Cardiac muscle cell (in vitro differentiated cells and primary cell): ENCODE results near the gene RPS26. TPM values are rescaled to one million over a fixed set of nuclear protein-coding genes. Genes with fewer than 3 reads are reported as not detected.
A peak's percentile ranks its signal among the peaks of the same experiment; 100 is the strongest.

Experiments
- DNase-seq, 2 donors: peaks; one replicate each; pipeline versions ENCODE4 v3.0.0 to v3.0.0-alpha.2; 2010 to 2017; ENCODE audit warnings: low read depth in 1 of 2, low spot score in 1 of 2
- H3K27ac ChIP-seq: fragments of 200-600 bp; sonication (generic); 2 replicates; pipeline ENCODE4 v1.5.1; 2016
- H3K27me3 ChIP-seq: fragments of 200-600 bp; sonication (generic); 2 replicates; pipeline ENCODE4 v1.6.0; 2016; ENCODE audit warnings: control low read depth
- H3K36me3 ChIP-seq: fragments of 200-600 bp; sonication (generic); 2 replicates; pipeline ENCODE4 v1.5.1; 2016; ENCODE audit warnings: control low read depth
- H3K4me1 ChIP-seq: fragments of 200-600 bp; sonication (generic); 2 replicates; pipeline ENCODE4 v1.8.1; 2017; ENCODE audit warnings: low read depth, mild to moderate bottlenecking, mixed run types
- H3K4me3 ChIP-seq: fragments of 200-600 bp; sonication (generic); 2 replicates; pipeline ENCODE4 v1.5.1; 2016; ENCODE audit warnings: mild to moderate bottlenecking
- H3K9me3 ChIP-seq: fragments of 200-600 bp; sonication (generic); 2 replicates; pipeline ENCODE4 v1.5.1; 2017; ENCODE audit warnings: low read depth, mild to moderate bottlenecking, control low read depth
- CTCF ChIP-seq: IDR thresholded peaks from 2 replicates; pipeline ENCODE4 v1.5.1; 2012; ENCODE audit warnings: low read depth, mild to moderate bottlenecking, low read length
- polyA plus RNA-seq: library from polyadenylated mRNA; unstranded; fragments of >200 nt; fragmentation: Nextera tagmentation; extraction: Ambion mirVana; gene quantifications from 2 replicates; pipeline ENCODE4 v1.2.1, GENCODE V29; 2016
- total RNA-seq: library from RNA; depleted of rRNA; stranded (reverse); fragments of >200 nt; gene quantifications from 2 replicates; pipeline ENCODE4 v1.2.3, GENCODE V29; 2016

Gene RPS26
- total and polyA plus RNA-seq, 2 experiments from 2014 or later, result 252 to 535 TPM

DNA sequence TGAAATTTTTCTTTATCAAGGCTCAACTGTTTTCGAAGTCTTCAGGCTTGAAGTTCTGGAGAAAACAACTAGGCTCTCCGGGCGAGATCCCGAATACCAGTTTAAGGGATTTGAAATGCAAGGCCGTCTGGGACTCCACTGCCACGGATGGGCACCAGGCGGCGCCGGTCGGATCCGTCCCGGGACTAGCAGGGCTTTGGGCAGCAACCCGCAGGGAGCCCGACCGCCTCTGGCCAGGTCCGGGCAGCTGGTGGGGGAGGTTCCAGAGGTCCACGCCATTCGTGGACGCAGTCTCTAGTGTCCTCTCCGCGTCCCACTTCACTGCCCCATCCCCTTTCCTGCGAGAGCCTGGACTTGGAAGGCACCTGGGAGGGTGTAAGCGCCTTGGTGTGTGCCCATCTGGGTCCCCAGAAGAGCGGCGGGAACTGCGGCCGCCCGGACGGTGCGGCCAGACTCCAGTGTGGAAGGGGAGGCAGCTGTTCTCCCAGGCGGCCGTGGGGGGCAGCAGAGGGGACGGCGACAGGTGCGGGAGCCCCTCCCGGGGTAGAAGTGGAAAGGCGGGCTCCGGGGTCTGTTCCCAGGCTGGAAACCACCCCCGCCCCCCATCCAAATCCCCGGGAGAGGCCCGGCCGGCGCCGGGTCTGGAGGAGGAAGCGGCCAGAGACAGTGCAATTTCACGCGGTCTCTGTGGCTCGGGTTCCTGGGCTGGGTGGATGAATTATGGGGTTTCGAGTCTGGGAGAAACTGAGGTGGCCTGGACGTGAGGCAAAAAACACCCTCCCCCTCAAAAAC, 37.4 kb downstream of the RPS26 start:
- H3K9me3 ChIP-seq, result no peaks in the 10 kb centered on the region
- no peaks in the 10 kb centered on the region for H3K27me3 ChIP-seq
- no peaks in the 10 kb centered on the region for H3K36me3 ChIP-seq
- peak overlapping the region; percentile 43 for H3K4me3 ChIP-seq
- no peak overlapping the region for H3K27ac ChIP-seq
- peak; percentile 86 to 88 for DNase-seq
- H3K4me1 ChIP-seq, result peaks cover 22% of the 10 kb centered on the region
- TF ChIP-seq CTCF, result peak; percentile 74

DNA sequence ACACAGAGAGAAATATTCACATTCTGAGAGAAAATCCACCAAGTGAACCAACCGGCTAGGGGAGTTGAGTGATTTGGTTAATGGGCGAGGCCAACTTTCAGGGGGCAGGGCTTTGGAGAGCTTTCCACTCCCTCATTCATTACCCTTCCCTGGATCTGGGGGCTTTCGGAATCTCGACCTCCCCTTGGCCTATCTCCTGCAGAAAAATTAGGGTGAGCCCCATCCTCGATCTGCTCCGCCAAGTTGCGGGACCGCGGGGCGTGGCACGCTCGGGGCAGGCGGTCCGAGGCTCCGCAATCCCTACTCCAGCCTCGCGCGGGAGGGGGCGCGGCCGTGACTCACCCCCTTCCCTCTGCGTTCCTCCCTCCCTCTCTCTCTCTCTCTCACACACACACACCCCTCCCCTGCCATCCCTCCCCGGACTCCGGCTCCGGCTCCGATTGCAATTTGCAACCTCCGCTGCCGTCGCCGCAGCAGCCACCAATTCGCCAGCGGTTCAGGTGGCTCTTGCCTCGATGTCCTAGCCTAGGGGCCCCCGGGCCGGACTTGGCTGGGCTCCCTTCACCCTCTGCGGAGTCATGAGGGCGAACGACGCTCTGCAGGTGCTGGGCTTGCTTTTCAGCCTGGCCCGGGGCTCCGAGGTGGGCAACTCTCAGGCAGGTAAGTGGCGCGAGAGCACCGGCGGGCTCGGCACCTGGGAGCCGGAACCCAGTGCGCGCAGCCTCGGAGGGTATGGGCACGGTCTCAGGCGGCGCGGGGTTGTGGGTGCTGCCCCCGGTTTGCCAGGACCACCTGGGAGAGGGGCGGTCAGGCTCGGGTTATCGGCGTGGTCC, 38.2 kb downstream of the RPS26 start, which contains the start of gene ERBB3:
ERBB3 (plus strand) TSS at position 443 of the 833 bp plus-strand sequence; CDS start at position 579, 136 bp downstream.
- peak within 1 kb of the TSS; percentile 63 for H3K27ac ChIP-seq
- no peaks in the 10 kb centered on the region for H3K36me3 ChIP-seq
- peak within 1 kb of the TSS; percentile 43 for H3K4me3 ChIP-seq
- peak; percentile 81 to 82 for DNase-seq
- no peaks in the 10 kb centered on the region for H3K27me3 ChIP-seq
- H3K9me3 ChIP-seq, result no peaks in the 10 kb centered on the region
- no peak for TF ChIP-seq CTCF
- H3K4me1 ChIP-seq, result peaks cover 22% of the 10 kb centered on the region

GRCh38 chr12:56080556-56081138, 38.9 kb downstream of the RPS26 start:
- Histone ChIP-seq H3K4me3 (peak overlapping the region; percentile 43), H3K36me3 (no peaks in the 10 kb centered on the region), H3K4me1 (peaks cover 22% of the 10 kb centered on the region), H3K27ac (peak overlapping the region; percentile 63), H3K27me3 (no peaks in the 10 kb centered on the region), H3K9me3 (no peaks in the 10 kb centered on the region)
- DNase-seq, result peak in 1 of 2 donors; percentile 22
- no peak for TF ChIP-seq CTCF

DNA sequence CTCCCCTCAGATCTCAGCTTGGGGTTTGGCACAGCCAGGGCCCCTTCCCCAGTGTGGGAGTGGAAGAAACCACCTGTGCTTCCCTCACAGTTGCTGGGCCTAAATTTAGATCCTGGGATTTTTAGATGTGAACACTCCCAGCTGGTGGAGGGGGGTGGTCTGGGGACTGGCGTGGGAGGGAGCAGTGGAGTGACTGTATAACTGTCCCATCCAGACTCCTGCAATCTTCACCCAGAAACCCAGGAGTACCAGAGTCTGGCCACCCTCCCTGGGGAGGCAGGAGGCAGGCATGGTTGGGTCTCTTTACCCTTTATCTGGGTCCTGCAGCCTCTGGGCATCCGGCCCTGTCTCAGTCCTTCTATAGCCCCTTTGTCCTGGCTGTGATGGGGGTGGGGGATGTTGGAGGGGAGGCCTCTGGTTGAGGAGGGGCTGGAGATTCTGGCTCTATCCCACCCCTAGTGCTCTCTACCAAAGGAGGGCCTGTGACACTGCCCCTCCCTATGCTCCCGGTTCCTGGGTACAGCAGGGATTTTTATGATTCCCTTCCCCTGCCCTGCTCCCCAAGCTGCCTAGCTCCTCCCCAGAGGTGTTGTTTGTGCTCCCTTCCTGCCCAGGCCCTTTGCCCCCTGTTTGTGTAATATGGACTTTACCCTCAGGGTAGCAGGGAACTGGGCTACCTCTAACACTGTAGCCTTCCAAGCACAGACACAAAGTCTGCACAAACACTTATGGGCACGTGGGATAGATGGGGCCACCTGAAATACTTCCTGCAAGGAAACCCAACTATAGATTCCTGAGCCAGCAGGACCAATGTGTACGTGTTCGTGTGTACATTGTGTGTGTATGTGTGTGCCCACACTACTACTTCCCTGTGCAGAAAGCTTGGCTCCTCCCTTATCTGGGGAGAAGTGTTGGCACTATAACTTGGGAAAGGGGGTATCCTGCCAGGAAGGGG, 40.0 kb downstream of the RPS26 start:
- H3K36me3 ChIP-seq, result no peaks in the 10 kb centered on the region
- peak overlapping the region; percentile 43 for H3K4me3 ChIP-seq
- H3K27ac ChIP-seq, result peak overlapping the region; percentile 63
- TF ChIP-seq CTCF, result no peak
- H3K27me3 ChIP-seq, result no peaks in the 10 kb centered on the region
- peaks cover 22% of the 10 kb centered on the region for H3K4me1 ChIP-seq
- no peaks in the 10 kb centered on the region for H3K9me3 ChIP-seq
- DNase-seq, result peak in 1 of 2 donors; percentile 25
